ENCODE measurements around the gene RRM1. TPM values are rescaled to one million over a fixed set of nuclear protein-coding genes. Genes with fewer than 3 reads are reported as not detected.
"Not testable (repeated sequence)": the region's sequence is repeated elsewhere in the genome, so short reads cannot be mapped to it uniquely, and the experiment has no call there.

RRM1 gene
- total RNA-seq (ENCODE audit: insufficient read depth, low replicate concordance) = 34.2 TPM

DNA sequence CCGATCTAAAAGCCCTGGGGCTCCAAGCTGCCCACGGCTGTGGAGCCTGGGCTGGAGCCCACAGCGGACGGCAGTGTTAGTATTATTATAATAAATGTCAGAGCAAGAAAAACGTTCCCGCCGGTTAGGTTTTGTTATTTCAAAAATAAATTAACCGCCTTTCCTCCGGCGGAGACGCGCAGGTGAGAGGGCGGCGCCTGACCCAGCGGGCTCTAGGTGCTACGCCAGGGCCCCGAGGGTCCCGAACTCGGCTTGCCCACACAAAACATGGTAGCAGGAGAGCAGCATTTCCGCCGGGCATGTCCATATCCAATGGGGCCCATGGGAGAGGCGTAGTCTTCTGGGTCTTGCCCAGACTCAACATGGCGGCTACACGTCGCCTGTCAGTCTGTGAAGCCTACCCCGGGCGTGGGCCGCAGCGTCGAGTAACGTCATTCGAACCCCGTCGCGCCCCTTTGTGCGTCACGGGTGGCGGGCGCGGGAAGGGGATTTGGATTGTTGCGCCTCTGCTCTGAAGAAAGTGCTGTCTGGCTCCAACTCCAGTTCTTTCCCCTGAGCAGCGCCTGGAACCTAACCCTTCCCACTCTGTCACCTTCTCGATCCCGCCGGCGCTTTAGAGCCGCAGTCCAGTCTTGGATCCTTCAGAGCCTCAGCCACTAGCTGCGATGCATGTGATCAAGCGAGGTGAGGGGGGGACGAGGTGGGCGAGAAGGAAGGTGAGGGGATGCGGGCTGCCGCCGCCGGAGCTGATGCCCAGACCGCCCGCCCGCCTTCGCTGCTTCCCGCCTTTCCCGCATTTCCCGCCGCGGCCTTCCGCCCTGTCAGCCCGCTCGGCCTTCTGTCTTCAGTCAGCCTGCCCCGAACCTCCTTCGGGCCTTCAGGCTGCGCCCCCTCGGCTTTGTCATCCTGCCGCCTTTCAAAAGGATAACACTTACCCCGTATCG is at the start of gene RRM1:
Gene RRM1 (plus strand): TSS at position 452 of the 944 bp plus-strand sequence. CDS start 214 bp downstream, at position 666.
- peak; percentile 99 for DNase-seq (ENCODE audit: low spot score)

DNA sequence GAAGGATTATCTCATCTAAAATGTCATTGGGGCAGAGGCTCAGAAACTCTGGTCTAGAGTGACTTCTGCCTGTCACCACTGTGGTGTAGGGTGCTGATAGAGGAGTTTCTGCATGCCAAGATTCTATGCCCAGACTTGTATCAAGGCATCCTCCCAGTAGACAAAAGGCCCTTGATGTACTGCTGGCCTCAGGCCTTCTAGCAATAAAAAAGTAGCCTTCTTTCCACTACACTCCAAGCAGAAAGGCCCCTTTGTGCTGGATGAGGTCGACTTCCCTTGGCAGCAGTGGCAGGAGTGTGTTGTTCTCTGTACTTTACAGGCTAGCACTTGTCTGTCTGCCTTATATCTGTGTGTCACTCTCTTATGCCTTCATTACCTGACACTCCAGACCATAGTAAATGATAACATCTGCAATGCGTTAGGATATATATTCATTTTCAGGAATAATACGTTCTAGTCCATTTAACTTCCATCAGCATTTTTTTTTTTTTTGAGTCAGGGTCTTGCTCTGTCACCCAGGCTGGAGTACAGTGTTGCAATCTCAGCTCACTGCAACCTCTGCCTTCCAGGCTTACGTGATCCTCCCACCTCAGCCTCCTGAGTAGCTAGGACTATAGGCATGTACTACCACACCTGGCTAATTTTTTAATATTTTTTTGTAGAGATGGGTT is 49.5 kb upstream of the RRM1 start:
- peak; percentile 65 for DNase-seq (ENCODE audit: low spot score)

DNA sequence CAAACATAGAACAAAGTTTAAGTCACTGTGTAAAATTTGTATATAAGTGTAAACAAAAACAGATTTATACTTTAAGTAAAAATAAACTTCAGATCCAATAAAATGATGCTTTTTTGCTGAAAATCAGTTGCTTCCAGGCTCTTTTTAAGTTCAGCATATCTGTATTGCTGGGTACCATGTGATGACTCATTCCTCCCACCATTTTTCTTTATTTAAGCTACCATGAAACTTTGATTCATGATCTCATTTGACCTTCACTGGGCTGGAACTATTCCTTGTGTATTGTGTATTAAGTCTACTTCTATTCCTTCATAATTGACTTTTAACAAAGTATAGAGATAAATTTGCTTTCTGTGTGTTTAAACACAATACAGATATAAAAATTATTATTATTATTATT is 46.3 kb upstream of the RRM1 start:
- no peak for DNase-seq (ENCODE audit: low spot score)

DNA sequence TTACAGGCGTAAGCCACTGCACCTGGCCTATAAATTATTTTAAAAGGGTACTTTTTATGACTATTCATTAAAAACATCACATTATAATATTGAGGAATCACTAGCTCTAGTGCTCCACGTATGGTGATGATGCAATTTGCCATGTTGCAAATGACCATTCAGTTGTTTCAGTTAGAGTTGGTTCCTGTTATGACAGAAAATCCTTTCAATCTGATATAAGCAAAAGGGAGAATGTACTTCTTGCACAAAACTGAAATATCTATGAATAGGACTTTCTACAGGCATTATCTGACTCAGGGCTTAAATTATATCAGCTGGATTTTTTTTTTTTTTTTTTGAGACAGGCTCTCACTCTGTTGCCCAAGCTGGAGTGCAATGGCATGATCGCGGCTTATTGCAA is 45.6 kb upstream of the RRM1 start:
- no peak for DNase-seq (ENCODE audit: low spot score)

DNA sequence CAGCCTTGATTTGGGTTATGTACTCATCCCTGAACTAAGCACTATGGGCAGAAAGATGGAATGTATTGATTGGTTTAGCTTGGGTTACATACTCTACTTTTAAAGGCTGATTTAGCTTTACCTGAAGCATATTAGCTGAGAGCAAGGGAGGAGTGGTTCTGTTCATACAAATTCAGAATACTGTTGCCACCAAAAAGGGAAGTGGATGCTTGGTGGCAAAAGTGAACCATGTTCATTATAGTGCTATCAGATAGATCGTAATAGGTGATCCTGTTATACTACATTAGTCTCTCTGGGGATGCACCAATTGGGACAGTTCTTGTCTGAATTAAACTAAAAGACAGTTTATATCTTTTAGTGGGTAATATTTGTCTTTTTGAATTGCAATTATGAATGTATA is 44.5 kb upstream of the RRM1 start:
- no peak for DNase-seq (ENCODE audit: low spot score)

DNA sequence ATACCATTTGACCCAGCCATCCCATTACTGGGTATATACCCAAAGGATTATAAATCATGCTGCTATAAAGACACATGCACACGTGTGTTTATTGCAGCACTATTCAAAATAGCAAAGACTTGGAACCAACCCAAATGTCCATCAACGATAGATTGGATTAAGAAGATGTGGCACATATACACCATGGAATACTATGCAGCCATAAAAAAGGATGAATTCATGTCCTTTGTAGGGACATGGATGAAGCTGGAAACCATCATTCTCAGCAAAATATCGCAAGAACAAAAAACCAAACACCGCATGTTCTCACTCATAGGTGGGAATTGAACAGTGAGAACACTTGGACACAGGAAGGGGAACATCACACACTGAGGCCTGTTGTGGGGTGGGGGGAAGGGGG is 41.4 kb upstream of the RRM1 start:
- not testable (repeated sequence) for DNase-seq (ENCODE audit: low spot score)

DNA sequence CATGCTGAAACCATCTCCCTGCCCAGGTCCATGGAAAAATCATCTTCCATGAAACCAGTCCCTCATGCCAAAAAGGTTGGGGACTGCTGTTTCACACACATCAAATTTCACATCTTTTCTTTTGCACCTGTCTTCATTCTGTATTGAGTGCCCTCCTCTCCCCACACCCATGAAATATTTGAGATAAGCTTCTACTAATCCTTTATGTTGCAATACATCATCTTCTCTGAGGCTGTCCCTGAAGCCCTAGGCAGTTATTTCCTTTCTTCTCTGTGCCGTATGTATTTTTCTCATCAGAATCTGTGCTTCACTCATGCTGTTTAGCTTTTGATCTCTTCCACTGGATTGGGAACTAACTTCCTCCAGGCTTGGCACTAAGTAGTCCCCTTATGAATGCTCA is 40.0 kb upstream of the RRM1 start:
- DNase-seq (ENCODE audit: low spot score) = no peak

DNA sequence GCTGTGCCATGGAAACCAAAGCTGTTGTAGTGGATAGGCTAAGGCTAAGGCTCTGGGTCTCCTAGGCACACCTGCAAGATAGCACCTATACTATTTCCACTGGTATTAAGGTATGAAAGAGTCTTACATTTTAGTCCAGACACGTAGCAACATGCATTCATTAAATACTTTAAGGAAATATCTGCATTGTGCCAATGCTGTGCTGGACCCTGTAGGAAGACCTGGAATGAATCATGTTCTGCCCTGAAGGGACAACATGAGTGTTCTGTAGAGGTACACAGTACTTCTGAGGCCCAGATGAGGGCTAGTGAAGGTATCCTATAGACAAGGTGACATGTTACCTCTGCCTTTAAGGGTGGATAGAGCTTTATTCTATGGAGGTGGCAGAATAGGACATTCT is 35.2 kb upstream of the RRM1 start:
- DNase-seq (ENCODE audit: low spot score) = peak; percentile 76

DNA sequence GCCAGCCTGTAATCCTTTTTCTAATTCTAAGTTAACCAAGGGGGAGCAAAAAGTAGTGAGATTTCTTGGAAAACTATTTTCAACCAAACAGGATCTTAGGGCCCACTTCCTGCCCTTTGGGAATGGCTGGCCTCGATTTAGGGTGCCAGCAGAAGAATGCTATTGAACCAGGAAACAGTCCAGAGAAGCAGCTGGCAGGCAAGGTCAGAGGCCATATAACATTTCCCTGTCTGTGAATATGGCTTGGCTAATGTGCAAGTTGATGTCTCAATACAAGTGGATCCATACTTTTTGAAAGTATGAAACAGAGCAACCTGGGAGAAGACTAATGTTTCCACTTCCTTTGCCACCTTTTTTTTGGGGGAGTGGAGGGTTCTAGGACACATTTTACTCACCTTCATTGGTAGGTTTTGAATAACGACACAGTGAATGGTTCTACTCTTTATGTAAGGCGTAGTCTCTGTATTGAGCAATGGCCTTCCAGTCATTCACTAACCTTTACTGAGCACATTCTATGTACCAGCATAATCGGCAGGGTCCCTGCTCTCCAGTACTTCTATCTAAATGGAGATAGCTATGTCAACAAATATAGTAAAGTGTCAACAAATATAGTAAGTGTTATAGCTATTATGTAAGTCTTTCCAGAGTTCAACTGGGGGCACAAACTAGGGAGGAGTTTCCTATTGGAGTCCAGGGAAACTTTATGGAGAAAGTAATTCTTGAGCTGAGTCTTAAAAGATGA is 34.2 kb upstream of the RRM1 start:
- DNase-seq (ENCODE audit: low spot score) = no peak

DNA sequence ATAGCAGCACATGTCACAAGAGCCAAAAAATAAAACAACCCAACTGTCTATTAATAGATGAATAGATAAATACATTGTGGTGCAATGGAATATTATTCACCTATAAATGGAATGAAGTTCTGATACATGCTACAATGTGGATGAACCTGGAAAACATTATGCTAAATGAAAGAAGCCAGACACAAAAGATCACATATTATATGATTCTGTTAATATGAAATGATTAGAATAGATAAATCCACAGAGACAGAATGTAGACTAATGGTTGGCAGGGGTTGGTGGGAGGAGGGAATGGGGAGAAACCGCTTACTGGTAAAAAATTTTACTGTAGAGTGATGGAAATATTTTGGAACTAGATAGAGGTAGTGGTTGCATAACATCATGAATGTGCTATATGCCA is 32.9 kb upstream of the RRM1 start:
- DNase-seq (ENCODE audit: low spot score) = no peak

DNA sequence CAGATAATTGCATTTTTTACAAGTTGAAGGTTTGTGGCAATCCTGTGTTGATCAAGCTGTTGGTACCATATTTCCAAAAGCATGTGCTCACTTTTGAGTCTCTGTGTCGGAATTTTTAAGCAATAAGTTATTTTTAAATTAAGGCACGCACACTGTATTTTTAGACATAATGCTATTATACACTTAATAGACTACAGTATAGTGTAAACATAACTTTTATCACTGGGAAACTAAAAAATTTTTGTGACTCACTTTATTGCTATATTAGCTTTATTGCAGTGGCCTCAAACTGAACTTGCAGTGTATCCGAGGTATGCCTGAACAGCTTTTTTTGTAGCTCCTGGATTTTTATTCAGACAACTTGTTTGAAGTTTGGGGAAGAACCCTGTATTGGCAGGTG is 31.3 kb upstream of the RRM1 start:
- no peak for DNase-seq (ENCODE audit: low spot score)

DNA sequence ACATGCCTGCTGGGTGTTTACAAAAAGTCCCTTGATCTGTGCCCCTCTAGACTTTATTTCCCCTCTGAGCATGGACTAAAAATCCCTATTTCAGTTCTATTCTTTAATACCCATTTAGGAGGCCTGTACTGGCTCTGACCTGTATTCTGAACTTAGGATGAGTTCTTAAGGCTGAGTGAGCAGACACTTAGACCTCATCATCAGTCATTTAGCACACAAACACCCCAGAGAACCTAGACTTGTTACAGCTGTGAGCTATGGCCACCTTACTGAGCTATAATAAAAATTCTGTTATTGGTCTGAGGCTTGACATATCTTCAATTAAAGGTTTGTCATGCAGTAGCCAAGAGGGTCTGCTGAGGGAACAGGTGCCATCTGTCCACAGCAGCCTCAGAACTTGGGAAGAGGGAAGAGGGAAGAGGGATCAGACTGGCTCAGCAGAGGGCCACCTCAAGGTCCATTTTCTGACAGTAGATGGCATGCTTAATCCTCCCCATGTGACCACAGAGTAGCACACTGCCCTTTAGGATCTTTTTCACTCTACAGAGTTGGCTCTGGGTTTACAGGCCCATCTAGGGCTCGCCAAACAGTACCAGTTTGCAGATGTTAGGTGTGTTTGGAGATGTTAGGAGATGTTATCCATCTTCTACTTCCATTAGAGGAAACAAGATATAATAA is 30.2 kb upstream of the RRM1 start:
- no peak for DNase-seq (ENCODE audit: low spot score)

DNA sequence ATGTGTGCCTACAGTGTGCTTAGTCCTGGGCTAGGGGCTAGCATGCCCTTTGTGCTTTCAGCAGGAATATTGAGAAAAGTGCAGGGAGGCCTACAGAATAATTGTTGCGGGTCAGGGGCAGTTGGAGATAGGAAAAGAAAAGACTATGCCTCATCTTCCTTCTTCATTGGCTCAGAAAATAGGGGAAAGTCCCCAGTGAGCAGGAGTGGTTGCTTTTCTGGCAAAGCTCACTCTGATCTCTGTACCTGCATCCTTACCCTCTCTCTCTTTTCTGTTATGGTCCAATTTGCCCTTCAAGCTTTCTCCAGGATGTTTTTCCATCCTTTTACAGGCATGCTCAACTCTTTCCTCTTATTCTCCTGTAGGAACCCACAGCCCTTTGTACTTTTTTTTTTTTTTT is 29.5 kb upstream of the RRM1 start:
- DNase-seq (ENCODE audit: low spot score) = no peak

DNA sequence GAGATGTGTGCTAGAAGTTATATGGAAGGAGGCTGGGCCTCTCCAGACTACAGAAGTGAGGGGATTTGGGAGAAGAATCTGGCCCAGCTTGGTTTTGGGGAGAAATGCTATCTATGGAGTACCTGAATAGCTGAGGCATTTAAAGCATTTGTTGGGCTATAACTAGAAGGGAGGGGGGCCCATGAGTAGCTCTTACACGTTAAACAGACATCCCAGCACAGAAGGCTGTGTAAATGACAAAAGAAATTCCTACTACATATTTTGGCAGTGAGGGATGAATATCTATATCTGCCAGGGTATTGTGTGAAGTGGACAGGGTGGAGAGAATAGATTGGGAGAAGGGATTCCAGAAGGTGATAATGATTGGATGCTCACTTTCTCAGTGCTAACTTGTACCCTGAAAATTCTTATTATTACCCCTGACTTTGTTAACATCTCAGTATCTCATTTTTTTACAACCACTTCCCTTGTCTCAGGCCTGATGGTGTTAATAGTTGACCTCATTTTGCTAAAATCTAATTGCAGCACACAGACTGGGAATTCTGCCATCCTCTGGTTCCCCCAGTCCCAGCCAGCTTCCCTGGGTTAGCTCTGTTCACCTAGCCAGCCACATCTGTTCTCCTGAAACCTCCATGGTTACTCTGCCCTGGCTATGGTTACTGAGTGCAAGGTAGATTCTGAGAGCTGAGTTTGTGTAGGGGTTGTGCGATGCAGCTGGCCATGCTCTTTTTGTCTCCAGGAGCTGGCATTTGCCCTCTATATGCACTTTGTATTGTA is 28.8 kb upstream of the RRM1 start:
- DNase-seq (ENCODE audit: low spot score) = no peak

DNA sequence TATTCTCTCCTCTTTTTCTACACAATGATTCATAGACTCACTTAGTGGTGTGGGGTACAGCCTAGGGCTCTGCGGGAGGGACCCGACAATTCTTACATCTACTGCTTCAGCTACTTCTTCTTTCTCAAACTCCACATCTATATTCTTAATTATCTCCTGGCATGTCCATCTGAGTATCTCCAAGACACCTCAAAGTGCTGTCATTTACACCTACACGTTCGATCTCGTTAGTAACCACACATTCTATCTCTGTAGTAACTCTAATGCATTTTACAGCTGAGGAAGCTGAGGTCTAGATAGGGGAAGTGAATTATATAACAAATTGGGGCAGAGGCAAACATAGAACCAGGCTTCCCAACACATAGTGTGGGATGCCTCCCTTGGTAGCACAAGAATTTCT is 27.7 kb upstream of the RRM1 start:
- DNase-seq (ENCODE audit: low spot score) = no peak

DNA sequence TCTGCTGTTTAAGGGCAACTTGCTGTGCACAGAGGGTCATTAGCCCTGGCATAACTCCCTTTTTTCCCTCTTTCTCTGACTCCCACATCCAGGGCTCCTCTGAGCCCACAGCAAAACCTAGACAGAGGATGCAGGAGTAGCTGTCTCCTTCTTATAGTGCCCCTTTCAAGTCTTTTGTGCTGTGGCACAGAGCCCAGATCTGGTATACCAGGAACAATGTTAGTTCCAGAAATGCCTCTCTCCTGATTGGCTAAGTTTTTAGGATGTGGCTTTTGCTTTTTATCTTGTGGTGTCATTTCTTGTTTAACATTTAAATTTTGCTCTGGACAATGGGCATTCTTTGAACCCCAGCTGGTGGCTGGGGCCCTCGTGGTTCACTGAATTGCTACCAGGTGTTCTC is 25.6 kb upstream of the RRM1 start:
- no peak for DNase-seq (ENCODE audit: low spot score)

DNA sequence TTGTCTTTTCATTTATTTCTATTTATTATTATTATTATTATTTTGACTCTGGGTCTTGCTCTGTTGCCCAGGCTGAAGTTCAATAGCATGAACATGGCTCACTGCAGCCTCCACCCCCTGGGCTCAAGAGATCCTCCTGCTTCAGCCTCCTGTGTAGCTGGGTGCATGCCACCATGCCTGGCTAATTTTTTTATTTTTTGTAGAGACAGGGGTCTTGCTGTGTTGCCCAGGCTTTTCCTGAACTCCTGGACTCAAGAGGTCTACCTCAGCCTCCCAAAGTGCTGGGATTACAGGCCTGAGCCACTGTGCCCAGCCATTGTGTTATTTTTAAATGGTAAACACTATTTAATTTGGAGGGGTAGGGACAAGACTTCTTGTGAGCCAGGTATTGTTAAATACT is 23.3 kb upstream of the RRM1 start:
- DNase-seq (ENCODE audit: low spot score) = no peak

DNA sequence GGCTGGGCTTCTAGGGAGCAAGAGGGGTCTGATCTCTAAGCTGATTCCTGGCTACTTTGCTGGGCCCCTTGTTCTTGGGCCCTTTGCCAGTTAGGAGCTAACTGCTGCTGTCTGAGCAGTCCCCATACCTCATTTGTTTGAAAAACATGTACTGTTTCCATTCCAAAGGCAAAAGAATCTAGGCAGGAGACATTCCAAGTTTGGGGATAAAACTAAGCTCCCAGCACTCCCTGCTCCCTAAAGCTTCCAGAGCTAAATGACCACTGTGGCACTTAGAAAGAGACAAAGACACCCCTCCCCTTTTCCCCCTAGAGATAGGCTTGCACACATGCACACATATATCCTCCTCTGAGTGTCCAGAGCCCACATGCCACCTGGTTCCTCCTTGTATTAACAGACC is 22.7 kb upstream of the RRM1 start:
- DNase-seq (ENCODE audit: low spot score) = peak; percentile 53

DNA sequence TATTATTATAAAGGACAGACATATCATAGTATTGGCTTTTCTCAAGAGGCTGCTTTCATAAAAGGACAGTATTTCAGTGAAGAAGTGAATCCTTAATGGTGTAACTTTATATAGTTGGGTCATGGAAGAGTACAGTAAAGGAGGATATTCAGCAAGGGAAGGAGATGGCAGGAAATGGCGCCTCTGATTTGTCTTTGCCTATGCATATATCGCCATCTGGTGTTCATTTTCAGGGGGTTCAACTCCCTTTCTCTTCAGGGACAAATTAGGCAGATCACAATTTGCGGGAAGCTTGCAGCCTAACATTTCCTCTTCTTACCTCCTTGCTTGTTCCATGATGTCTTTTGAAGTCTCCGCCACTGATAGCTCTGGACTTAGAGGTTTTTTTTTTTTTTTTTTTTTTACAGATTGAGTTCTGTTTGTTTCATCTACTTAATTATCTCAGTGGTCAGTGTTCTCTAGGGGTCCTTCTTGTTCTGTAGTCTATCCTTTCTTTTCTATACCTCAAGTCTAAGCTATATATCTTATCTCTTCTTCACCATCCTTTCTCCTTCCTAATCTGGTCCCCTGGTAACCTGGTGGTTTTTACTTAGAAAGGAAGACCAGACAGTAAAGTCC is 21.8 kb upstream of the RRM1 start:
- peak; percentile 87 for DNase-seq (ENCODE audit: low spot score)

DNA sequence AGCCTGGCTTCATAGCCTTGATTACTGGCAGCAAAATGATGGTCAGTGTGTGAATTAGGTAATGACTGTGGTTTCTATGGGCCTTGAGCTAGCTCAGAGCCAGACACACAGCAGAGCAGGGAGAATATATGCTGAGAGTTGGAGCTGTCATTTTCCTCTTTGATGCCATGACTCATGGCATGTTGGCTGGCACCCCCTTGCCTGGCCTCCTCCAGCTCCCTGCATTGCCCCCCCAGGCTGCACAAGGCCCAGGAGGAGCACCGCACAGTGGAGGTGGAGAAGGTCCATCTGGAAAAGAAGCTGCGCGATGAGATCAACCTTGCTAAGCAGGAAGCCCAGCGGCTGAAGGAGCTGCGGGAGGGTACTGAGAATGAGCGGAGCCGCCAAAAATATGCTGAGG is 20.3 kb upstream of the RRM1 start:
- no peak for DNase-seq (ENCODE audit: low spot score)
